ENCODE measurements around the gene PRKCA.
A peak's percentile ranks its signal among the peaks of the same experiment; 100 is the strongest.
"Not testable (repeated sequence)": the region's sequence is repeated elsewhere in the genome, so short reads cannot be mapped to it uniquely, and the experiment has no call there.

PRKCA gene

DNA sequence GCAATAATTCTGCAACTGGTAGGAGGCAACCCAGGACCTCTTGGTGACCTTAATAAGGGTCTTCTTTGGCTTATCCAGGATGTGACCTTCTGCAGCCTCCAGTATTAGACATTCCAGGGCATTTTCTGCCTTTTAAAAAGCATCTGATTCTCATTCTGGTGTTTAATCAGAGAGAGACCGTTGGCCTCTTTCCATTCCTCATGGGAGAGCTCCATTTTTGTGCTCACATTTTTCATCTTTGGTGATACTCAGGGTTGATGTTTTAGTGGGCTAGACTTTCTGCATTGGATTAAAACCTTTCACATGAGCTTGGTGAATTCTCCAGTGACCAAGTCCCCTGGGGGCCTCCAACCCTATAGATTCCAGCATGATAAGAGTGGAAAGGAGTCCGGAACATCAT lies 382.3 kb downstream of the PRKCA start:
- DNase-seq (ENCODE audit: low spot score), result no peak

GRCh38 chr17:66686601-66687000 lies 384.2 kb downstream of the PRKCA start:
- DNase-seq (ENCODE audit: low spot score), result no peak

GRCh38 chr17:66687570-66688284 lies 385.3 kb downstream of the PRKCA start:
- DNase-seq (ENCODE audit: low spot score), result no peak

- no peak for DNase-seq (ENCODE audit: low spot score)
Measured at GRCh38 chr17:66689221-66689620, 386.8 kb downstream of the PRKCA start.

DNA sequence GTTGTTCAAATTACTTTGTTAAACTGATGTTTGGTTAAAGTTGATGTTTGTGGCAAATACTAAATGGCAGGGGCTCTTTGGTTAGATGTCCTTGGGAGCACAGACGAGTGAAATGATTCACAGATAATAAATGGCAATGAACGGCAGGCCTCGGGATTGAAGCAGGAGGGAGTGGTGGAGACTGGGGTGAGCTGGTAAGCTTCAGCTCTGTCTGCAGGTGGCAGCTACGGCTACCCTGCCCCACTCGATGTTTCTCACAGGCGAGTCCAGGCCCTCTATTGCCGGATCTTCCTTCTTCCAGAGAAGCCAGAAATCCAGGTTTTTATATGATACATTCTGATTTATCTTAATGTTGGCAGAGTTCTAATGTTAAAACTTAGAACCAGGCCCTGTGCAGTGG lies 387.8 kb downstream of the PRKCA start:
- no peak for DNase-seq (ENCODE audit: low spot score)

DNA sequence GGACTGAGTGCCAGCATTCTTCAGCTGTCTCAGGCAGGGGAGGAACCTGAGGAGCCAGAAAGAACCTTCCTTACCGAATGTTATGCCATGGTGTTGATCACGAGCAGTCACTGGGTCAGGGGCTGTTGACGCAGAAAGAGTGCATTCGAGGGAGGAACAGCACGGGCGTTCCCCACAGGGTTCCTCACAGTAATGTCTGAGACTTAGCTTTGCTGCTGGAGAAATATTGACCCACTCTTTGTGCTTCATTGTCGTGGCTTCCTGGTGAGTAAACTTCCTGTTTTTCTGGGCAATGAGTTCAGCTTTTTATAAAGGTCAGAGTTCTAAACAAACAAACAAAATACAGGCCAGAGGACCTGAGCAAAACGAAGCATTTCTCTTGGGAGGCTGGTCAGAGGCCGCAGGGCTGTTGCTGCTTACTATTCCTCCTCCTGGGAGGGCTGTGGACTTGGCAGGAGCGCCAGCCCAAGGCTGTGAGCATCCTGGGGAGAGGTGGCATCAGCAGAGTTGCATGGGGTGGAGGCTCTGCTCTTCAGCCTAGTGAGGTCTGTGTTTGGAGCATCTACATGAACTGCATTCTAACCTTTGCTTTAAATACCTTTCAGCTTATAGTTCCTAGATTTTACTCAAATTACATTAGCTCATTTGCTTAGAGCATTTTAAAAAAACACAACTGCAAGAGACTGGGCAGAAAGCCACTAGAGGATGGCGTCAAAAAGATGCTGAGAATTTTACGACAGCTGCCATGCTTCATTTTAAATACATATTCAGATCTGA lies 389.4 kb downstream of the PRKCA start:
- DNase-seq (ENCODE audit: low spot score), result no peak

GRCh38 chr17:66692421-66692690 lies 389.9 kb downstream of the PRKCA start:
- DNase-seq (ENCODE audit: low spot score), result no peak

DNA sequence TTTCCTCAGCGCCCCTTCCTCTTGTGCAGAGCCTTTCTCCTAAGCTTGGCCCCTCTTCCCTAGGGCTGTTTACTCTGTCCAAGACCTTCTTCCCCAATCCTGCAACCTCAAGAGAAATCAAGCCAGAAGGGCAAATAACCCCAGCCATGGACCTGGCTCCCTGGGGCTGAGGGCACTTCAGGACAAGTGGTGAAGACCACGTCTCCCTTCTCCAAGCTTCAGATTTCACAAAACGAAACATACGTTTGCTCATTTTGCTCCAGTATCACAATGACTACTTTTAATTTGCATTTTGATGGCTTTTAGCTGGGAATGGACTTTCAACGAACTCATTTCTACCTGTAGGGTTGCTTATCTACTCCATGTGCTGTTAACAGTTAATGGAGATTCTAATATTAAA lies 392.7 kb downstream of the PRKCA start:
- no peak for DNase-seq (ENCODE audit: low spot score)

- DNase-seq (ENCODE audit: low spot score), result no peak
Measured at GRCh38 chr17:66698270-66698669, 395.9 kb downstream of the PRKCA start.

DNA sequence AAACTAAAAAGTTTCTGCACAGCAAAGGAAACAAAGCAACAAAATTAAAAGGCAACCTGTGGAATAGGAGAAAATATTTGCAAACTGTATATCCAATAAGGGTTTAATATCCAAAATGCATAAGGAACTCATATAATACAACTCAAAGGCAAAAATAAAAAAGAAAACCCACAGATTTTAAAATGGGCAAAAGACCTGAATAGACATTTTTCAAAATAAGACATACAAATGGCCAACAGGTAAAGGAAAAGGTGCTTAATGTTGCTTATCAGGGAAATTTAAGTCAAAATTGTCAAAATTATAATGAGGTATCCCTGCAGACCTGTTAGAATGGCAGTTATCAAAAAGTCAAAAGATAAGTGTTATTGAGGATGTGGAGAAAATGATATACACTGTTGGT lies 399.0 kb downstream of the PRKCA start:
- DNase-seq (ENCODE audit: low spot score), result no peak

DNA sequence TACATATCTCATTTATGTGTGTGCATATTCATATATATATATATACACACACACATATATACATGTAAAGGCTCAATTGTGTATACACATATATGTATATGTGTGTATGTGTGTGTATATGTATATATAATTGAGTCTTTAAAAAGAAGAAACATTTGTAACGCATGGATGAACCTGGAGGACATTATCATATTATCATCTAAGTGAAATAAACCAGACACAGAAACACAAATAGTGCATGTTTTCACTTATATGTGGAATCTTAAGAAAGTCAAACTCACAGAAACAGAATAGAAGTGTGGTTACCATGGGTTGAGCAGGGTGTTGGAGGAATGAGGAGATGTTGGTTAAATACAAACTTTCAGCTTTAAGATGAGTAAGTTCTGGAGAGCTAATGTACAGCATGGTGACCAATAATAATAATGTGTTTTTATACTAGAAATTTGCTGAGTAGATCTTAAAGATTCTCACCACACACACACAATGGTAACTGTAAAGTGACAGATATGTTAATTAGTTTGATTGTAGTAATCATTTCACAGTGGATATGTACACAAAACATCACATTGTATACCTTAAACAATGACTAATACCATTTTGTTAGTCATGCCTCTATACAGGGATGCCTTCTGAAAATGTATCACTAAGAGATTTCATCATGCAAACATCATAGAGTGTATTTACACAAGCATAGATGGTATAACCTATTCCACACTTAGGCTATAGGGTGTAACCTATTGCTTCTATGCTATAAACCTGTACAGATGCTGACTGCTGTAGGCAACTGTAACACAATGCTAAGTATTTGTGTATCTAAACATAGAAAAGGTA lies 399.9 kb downstream of the PRKCA start:
- DNase-seq (ENCODE audit: low spot score), result no peak

DNA sequence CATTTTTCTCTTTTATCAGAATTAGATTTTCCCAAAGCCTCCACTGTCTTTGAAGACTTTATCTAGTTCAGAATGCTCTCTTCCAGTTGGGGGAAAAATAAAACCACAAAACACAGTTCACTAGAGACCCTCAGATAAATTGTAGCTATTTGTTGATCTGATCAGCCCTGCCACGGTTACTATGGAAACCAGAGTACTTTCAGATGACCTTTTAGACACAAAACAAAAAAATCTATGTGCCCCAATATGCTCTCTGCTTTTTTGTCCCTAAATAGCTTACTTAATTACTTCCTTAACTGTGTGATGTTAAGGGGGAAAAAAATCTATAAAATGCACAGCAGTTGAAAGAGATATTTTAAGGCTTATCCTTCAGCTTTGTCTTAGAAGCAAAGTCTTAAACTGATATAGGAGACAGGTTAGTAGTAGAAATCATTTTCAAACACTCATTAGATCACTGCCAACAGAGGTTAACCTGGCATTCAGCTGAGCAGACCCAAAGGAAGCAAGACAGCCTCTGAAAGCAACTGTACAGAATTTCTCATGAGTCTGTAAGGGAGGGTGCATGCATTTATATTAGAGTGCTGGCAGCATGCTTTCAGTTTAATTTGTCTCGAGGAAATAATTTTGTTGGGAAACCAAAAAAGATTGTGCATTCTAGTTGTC lies 402.6 kb downstream of the PRKCA start:
- DNase-seq (ENCODE audit: low spot score), result peak; percentile 50

DNA sequence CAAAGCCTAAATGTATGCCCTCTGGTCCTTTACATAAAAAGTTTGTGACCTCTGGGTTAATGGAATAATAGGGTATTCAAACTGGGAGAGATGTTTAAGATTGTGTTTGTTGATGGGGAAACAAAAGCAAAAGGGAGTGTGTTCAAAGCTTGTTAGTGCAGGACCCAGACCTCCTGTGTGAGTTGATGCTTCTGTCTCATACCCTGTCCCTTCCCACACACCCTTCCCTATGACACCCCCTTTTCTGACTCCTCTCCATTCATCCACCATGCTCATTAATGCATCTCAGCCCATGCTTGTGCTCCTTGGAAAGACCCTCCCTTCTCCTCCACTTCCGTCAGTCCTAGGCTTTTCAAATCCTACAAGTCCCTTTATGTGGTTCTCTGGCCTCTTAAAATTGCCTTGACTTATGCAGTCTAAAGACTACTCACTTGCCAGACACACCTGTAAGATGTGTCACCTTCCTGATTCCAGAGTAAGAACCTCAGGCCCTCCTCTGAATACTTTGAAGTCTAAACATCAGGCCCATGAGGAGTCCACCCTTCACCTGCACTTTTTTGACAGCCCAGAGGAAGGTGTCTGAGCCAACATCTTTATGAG lies 404.5 kb downstream of the PRKCA start:
- no peak for DNase-seq (ENCODE audit: low spot score)

DNA sequence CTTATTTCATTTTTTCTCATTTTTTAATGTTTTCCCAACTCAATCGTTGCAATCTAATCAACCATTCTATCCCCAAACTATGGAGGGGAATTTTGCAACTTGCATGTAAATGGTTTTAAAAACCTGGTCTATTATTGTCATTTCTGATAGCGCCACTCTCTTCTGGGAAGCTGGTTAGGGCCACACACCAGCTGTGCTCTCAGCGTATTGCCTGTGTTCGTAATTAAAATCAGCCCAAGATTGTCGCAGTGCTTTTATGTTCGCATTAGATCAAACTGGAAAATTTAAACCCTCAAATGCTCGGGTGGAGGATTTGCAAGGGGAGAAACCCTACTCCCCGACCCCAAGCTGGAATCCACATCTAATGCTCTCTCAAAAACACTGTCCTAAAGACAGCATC lies 409.0 kb downstream of the PRKCA start:
- no peak for DNase-seq (ENCODE audit: low spot score)

DNA sequence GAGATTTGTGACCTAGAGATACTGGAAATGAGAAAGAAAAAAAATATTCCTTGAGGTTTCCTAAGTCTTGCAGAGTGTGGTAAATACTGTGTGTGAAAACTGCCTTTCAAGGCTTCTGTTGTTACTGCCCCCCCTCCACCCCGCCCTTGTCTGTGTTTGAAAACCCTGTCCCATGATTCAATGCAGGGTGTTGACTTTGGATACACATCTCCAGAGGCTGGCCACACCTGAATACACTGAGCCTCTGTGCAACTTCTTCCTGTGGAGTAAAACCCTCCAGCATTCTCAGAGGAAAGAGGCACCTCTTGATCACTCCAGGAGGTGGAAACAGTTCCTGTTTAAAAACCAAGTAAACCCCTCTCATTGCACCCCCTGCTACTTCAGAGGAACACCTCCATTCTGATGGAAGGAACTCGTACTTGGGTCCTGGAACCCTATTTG lies 409.5 kb downstream of the PRKCA start:
- DNase-seq (ENCODE audit: low spot score), result no peak

- DNase-seq (ENCODE audit: low spot score), result no peak
Measured at GRCh38 chr17:66712453-66712852, 410.0 kb downstream of the PRKCA start.

- DNase-seq (ENCODE audit: low spot score), result not testable (repeated sequence)
Measured at GRCh38 chr17:66713021-66713532, 410.7 kb downstream of the PRKCA start.

- DNase-seq (ENCODE audit: low spot score), result no peak
Measured at GRCh38 chr17:66713533-66714042, 411.2 kb downstream of the PRKCA start.

DNA sequence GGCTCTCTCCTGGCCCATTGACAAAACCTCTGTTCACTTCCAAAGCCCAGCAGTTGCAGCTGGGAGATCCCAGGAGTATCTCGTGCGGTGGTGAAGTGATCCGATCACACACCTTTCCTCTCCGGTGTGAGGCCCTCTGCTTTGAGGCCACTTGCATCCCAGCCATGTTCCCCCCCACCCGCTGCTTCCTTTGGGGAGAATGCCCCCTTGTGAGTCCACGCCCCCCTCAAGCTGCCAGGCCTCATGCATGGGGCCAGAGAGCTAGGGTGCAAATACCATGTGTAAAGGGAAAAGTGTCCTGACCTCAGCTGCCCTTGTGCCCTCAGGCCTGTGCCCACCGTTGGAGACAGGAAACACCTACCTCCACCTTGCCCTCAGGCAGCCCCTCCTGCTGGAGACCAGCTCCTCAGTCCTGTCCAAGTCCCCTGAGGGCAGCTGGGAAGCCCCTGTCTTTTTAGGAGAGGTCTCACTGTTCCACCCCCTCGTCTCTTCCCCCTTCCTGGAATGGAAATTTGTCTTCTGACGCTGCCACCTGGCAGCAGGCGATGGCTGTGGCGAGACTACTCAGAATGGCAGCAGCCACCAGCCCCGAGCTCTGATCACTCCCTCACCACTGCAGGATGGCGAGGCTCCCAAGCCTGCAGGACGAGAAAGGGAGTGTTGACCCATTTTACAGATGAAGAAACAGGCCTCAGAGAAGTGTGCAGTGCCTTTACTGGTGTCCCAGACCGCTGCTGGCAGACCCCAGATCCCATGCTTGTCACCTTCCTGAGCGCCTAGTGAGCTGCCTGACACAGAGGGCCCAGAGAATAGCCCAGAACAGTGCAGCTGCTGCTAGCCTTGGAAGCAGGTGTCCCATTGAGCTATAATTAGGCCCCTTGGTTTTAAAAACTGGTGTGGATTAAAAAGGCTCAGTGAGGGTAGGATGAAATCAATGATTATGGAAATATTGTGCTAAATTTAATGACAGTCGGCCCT lies 411.9 kb downstream of the PRKCA start:
- DNase-seq (ENCODE audit: low spot score), result no peak

DNA sequence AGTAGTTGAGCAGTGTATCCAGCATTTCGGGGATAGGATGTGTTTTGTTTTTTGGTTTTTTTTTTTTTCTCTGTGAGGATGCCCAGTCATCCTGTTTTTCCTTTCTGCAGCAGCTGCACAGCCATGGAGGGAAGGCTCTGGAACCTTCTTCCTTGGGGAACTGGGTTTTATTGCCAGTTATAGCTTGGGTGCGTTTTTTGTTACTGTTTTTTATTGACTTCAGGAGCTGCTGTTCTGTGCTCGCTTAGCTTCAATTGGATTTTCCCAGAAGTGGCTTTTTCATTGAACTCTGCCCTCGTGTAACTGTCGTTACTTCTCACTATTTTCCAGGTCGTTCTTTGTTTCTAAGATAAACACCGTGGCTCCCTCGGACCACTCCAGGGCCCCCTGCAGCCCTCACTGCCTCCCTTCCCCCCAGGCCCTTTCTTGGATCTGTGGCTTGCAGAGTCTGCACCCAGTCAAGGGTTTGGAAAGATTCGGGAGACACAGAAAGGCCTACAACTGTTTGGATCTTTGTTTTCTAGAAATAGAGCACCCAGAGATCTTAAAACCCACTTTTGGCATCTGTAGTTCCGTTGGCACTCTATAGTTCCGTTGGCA lies 412.8 kb downstream of the PRKCA start:
- no peak for DNase-seq (ENCODE audit: low spot score)

All from NAMALWA (cell line).